Measurements from ENCODE around the gene SIRPG. TPM values are rescaled to one million over a fixed set of nuclear protein-coding genes. Genes with fewer than 3 reads are reported as not detected.

The SIRPG gene
- total and polyA plus RNA-seq, 2 of the 13 experiments (the other 11 are each of a cell fraction or from before 2014, with no cell fraction given): not detected

DNA sequence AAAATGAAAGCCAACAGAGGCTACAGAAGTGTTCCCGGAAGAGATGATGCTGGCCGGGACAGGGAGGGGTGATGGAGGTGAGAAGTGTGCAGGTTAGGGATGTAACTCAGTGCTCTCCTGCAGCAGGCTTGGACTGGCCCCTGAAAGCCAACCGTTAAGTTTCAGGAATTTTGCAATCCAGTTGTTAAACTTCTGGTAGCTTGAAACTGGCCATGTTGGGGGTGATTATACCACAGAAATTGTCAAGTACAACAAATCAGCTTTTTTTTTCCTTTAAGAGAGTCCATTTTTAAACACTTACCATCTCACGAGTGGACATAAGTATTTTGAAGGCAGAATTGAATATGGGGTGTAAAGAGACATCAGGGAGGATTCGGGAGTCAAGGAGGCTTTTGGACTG, 29.0 kb downstream of the SIRPG start (continued):
- no peak for TF ChIP-seq ZKSCAN8 (CRISPR knock-in tag; IDR thresholded peaks at IDR 0.05; ENCODE audit: borderline replicate concordance)
- TF ChIP-seq ZNF337 (CRISPR knock-in tag; IDR thresholded peaks at IDR 0.05; ENCODE audit: borderline replicate concordance, low read depth): no peak
- TF ChIP-seq KMT2A (CRISPR knock-in tag; IDR thresholded peaks at IDR 0.05): no peak
- TF ChIP-seq ZNF784 (CRISPR knock-in tag; IDR thresholded peaks at IDR 0.05; ENCODE audit: borderline replicate concordance): no peak
- TF ChIP-seq THAP11 (CRISPR knock-in tag; IDR thresholded peaks at IDR 0.05): no peak

DNA sequence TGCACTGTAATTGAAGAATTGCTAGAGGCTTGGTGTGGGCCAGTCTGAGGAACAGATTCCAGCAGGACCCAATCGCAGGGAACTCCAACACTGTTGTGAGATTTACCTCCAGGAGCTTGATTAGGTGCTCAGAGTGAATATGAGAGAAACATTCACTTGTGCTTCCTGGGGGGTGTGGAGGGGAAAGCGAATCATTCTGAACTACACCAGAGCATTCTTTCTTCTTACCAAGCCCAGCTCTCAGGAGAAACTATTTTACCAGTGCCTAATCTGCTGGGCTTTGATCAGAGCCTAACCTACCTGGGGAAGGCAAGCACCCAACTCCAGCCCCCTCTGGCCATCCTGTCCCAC, 30.4 kb downstream of the SIRPG start:
- in situ Hi-C loops (cut with HindIII; ENCODE audit: extremely low pct_ligation_motif_present, low pct_unique_long_range_greater_than_20kb): no loop called here
- ChIA-PET POLR2A (no interaction called here), CTCF (ENCODE audit: low intra/inter-chr PET ratio, low total read pairs) (no interaction called here)
- Histone ChIP-seq H3K27me3 (ENCODE audit: control insufficient read depth in 1 of 2, insufficient read depth in 2 of 2, low read length in 2 of 2) (peaks cover 0 to 6% of the 10 kb centered on the region in 2 experiments; a peak in 2 of 5 replicates), H3K4me2 (ENCODE audit: low read depth, low read length) (no peak overlapping the region), H3K9me3 (ENCODE audit: low read length) (no peaks in the 10 kb centered on the region), H3K36me3 (replicated peaks in 1 of 2; ENCODE audit: control insufficient read depth in 1 of 2, insufficient read depth in 2 of 2, low read length in 2 of 2) (no peaks in the 10 kb centered on the region), H3K9ac (ENCODE audit: insufficient read depth, low read depth, low read length) (no peak overlapping the region), H3K4me1 (ENCODE audit: insufficient read depth, low read length) (no peaks in the 10 kb centered on the region), H3K27ac (ENCODE audit: extremely low read length, insufficient read depth, low read length) (no peak overlapping the region), H2AFZ (ENCODE audit: low read length) (no peak overlapping the region), H3K79me2 (ENCODE audit: insufficient read depth, low read length) (no peaks in the 10 kb centered on the region), H4K20me1 (ENCODE audit: insufficient read depth, low read length) (no peaks in the 10 kb centered on the region), H3K4me3 (replicated peaks in 1 of 3; ENCODE audit: insufficient read depth in 1 of 3, low read depth in 2 of 3, low read length in 3 of 3) (no peak overlapping the region)
- intact Hi-C loops (cut with micrococcal nuclease; ENCODE audit: unreplicated experiment): no loop called here
- FAIRE-seq (no peak), ATAC-seq (no peak), DNase-seq (ENCODE audit: low spot score) (no peak)
- 14% methylated on average over 2 of the region's 2 CpGs for WGBS (ENCODE audit: low lambda C conversion rate)
- no TSS peak for BruUV-seq (replicated peaks)
- no peak for TF ChIP-seq ZNF883 (CRISPR knock-in tag; IDR thresholded peaks at IDR 0.05; ENCODE audit: not compliant biosample characterization)
- TF ChIP-seq ZNF136 (CRISPR knock-in tag; IDR thresholded peaks at IDR 0.05; ENCODE audit: low read depth): no peak
- no peak for TF ChIP-seq GATA4 (IDR thresholded peaks at IDR 0.05; ENCODE audit: borderline replicate concordance, low read depth)
- TF ChIP-seq KLF9 (CRISPR knock-in tag; IDR thresholded peaks at IDR 0.05; ENCODE audit: low read depth): no peak
- TF ChIP-seq KMT2A (CRISPR knock-in tag; IDR thresholded peaks at IDR 0.05): no peak
- no peak for TF ChIP-seq ZNF619 (CRISPR knock-in tag; IDR thresholded peaks at IDR 0.05)
- TF ChIP-seq MZF1 (CRISPR knock-in tag; IDR thresholded peaks at IDR 0.05; ENCODE audit: borderline replicate concordance): no peak
- no peak for TF ChIP-seq SKIL (CRISPR knock-in tag; IDR thresholded peaks at IDR 0.05; ENCODE audit: borderline replicate concordance)
- TF ChIP-seq SAFB2 (CRISPR knock-in tag; IDR thresholded peaks at IDR 0.05; ENCODE audit: borderline replicate concordance, low read depth): no peak
- no peak for TF ChIP-seq HIVEP1 (CRISPR knock-in tag; IDR thresholded peaks at IDR 0.05)
- TF ChIP-seq MAF1 (CRISPR knock-in tag; IDR thresholded peaks at IDR 0.05; ENCODE audit: borderline replicate concordance): no peak
- TF ChIP-seq CCAR2 (optimal IDR thresholded peaks at IDR 0.05; ENCODE audit: low read depth, low read length): no peak
- no peak for TF ChIP-seq SNAPC4 (CRISPR knock-in tag; IDR thresholded peaks at IDR 0.05)
